Measurements from ENCODE around the gene DBNL. TPM values are rescaled to one million over a fixed set of nuclear protein-coding genes. Genes with fewer than 3 reads are reported as not detected.
A peak's percentile ranks its signal among the peaks of the same experiment; 100 is the strongest.

Gene DBNL
- total RNA-seq, 2 donors from 2014 or later: 81.4 to 106 TPM

- Histone ChIP-seq H3K9me3 (no peaks in the 10 kb centered on the region), H3K9ac (ENCODE audit: low read depth in 2 of 2, low read length in 2 of 2) (no peak overlapping the region), H3K4me3 (no peak overlapping the region), H3K4me1 (no peaks in the 10 kb centered on the region), H3K36me3 (no peaks in the 10 kb centered on the region), H3K27me3 (no peaks in the 10 kb centered on the region), H3K27ac (no peak overlapping the region)
- TF ChIP-seq CTCF (IDR thresholded peaks at IDR 0.05): no peak
- DNase-seq: no peak
- intact Hi-C loops (cut with DNase I): no loop called here
Observed at GRCh38 chr7:44086627-44087026, 42.1 kb downstream of the DBNL start.

- Histone ChIP-seq H3K4me3 (no peak overlapping the region), H3K27me3 (no peaks in the 10 kb centered on the region), H3K27ac (peak overlapping the region; percentile 40), H3K9me3 (no peaks in the 10 kb centered on the region), H3K4me1 (no peaks in the 10 kb centered on the region), H3K9ac (ENCODE audit: low read depth in 2 of 2, low read length in 2 of 2) (peak overlapping the region in 1 of 2 donors; percentile 9), H3K36me3 (no peaks in the 10 kb centered on the region)
- intact Hi-C loops (cut with DNase I): no loop called here
- DNase-seq: peak; percentile 49
- TF ChIP-seq CTCF (IDR thresholded peaks at IDR 0.05): no peak
Observed at GRCh38 chr7:44087911-44088838, 43.7 kb downstream of the DBNL start.

- Histone ChIP-seq H3K9me3 (no peaks in the 10 kb centered on the region), H3K27ac (no peak overlapping the region), H3K4me3 (no peak overlapping the region), H3K27me3 (no peaks in the 10 kb centered on the region), H3K4me1 (no peaks in the 10 kb centered on the region), H3K9ac (ENCODE audit: low read depth in 2 of 2, low read length in 2 of 2) (no peak overlapping the region), H3K36me3 (no peaks in the 10 kb centered on the region)
- intact Hi-C loops (cut with DNase I): no loop called here
- no peak for TF ChIP-seq CTCF (IDR thresholded peaks at IDR 0.05)
- DNase-seq: no peak
Observed at GRCh38 chr7:44093102-44093641, 48.7 kb downstream of the DBNL start.

- H3K27ac ChIP-seq: no peak overlapping the region
- H3K36me3 ChIP-seq: no peaks in the 10 kb centered on the region
- no peak overlapping the region for H3K9ac ChIP-seq (ENCODE audit: low read depth in 2 of 2, low read length in 2 of 2)
- H3K4me1 ChIP-seq: no peaks in the 10 kb centered on the region
- H3K9me3 ChIP-seq: no peaks in the 10 kb centered on the region
- DNase-seq: no peak
- TF ChIP-seq CTCF (IDR thresholded peaks at IDR 0.05): no peak
- intact Hi-C loops (cut with DNase I): no loop called here
- H3K27me3 ChIP-seq: no peaks in the 10 kb centered on the region
- no peak overlapping the region for H3K4me3 ChIP-seq
Observed at GRCh38 chr7:44094365-44094764, 49.9 kb downstream of the DBNL start.

GRCh38 chr7:44094883-44095592 lies 50.5 kb downstream of the DBNL start:
- no peak for TF ChIP-seq CTCF (IDR thresholded peaks at IDR 0.05)
- DNase-seq: no peak
- H3K27ac ChIP-seq: no peak overlapping the region
- no peaks in the 10 kb centered on the region for H3K36me3 ChIP-seq
- intact Hi-C loops (cut with DNase I): no loop called here
- H3K9ac ChIP-seq (ENCODE audit: low read depth in 2 of 2, low read length in 2 of 2): no peak overlapping the region
- H3K9me3 ChIP-seq: no peaks in the 10 kb centered on the region
- H3K4me3 ChIP-seq: no peak overlapping the region
- no peaks in the 10 kb centered on the region for H3K27me3 ChIP-seq
- no peaks in the 10 kb centered on the region for H3K4me1 ChIP-seq
